ENCODE results near the gene PIGN. TPM values are rescaled to one million over a fixed set of nuclear protein-coding genes. Genes with fewer than 3 reads are reported as not detected.

The PIGN gene
- total and polyA plus RNA-seq, 2 of the 8 experiments (the other 6 are each of a cell fraction or from before 2014, with no cell fraction given): 20.9 to 26.3 TPM

DNA sequence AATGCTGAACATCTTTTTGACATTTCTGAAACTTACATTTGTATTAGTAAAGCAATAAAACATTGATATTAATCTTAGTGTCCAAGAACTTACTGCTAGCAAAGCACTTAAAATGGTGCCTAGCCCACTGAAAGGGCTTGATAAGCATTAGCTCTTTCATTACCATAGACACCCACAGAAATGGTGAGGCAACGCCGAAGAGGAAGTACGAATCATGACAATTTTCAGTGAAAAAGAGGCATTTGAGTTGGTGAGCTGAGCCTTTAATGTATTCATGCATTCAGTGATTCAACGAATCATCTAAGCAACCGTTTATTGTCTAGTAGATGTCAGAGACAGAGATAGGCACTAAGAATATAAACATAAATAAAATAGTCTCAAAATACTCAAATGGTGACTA, 101.1 kb downstream of the PIGN start (continued):
- no peak for TF ChIP-seq NANOG (IDR thresholded peaks at IDR 0.05; ENCODE audit: insufficient read depth, low read depth, low read length, poor library complexity, severe bottlenecking)
- no peak for TF ChIP-seq CREB1 (IDR thresholded peaks at IDR 0.05)
- TF ChIP-seq ASH2L (IDR thresholded peaks at IDR 0.05; ENCODE audit: low read length): no peak
- TF ChIP-seq PHF8 (conservative IDR thresholded peaks at IDR 0.05; ENCODE audit: low read depth, low read length): no peak
- TF ChIP-seq HDAC2 (IDR thresholded peaks at IDR 0.05; ENCODE audit: borderline replicate concordance in 1 of 2, low read depth in 2 of 2, low read length in 2 of 2): no peak

All from H1 (cell line).